MM.1S (cell line): ENCODE data around the gene CNTN1.

ENCODE experiments used
- DNase-seq: peaks from one replicate; pipeline ENCODE4 v3.0.0-alpha.2; 2015
- H2AFZ ChIP-seq: fragments of 300-600 bp; sonication (generic); 2 replicates; pipeline ENCODE4 v1.6.0; 2016; ENCODE audit warnings: antibody characterized with exemption, low read length
- H3F3A ChIP-seq: fragments of 300-600 bp; sonication (generic); 2 replicates; pipeline ENCODE4 v1.6.1; 2016; ENCODE audit warnings: mild to moderate bottlenecking, antibody characterized with exemption, low read length, moderate library complexity, mixed read lengths; ENCODE audit not compliant: insufficient read depth
- H3K27ac ChIP-seq: fragments of 300-600 bp; sonication (generic); 2 replicates; pipeline ENCODE4 v1.5.1; 2016; ENCODE audit warnings: mild to moderate bottlenecking, low read length
- H3K27me3 ChIP-seq: fragments of 300-600 bp; sonication (generic); replicated peaks from 2 replicates; pipeline ENCODE4 v1.6.0; 2016; ENCODE audit warnings: low read length; ENCODE audit not compliant: insufficient read depth
- H3K36me3 ChIP-seq: fragments of 300-600 bp; sonication (generic); replicated peaks from 2 replicates; pipeline ENCODE4 v1.6.1; 2016; ENCODE audit warnings: mild to moderate bottlenecking, low read length, mixed read lengths; ENCODE audit not compliant: insufficient read depth
- H3K4me1 ChIP-seq: fragments of 300-600 bp; sonication (generic); 2 replicates; pipeline ENCODE4 v1.6.1; 2016; ENCODE audit warnings: low read length, mixed read lengths
- H3K4me2 ChIP-seq: fragments of 300-600 bp; sonication (generic); 2 replicates; pipeline ENCODE4 v1.6.0; 2016; ENCODE audit warnings: low read depth, low read length
- H3K4me3 ChIP-seq: fragments of 300-600 bp; sonication (generic); 2 replicates; pipeline ENCODE4 v1.5.1; 2016; ENCODE audit warnings: low read length, mixed read lengths
- H3K79me2 ChIP-seq: fragments of 300-600 bp; sonication (generic); 2 replicates; pipeline ENCODE4 v1.6.1; 2016; ENCODE audit warnings: mixed run types, low read length, mixed read lengths
- H3K9ac ChIP-seq: fragments of 300-600 bp; sonication (generic); 2 replicates; pipeline ENCODE4 v1.6.1; 2016; ENCODE audit warnings: low read length, mixed read lengths
- H3K9me2 ChIP-seq: fragments of 300-600 bp; sonication (generic); replicated peaks from 2 replicates; pipeline ENCODE4 v1.6.1; 2016; ENCODE audit warnings: mild to moderate bottlenecking, low read length, mixed read lengths; ENCODE audit not compliant: insufficient read depth
- H3K9me3 ChIP-seq: fragments of 300-600 bp; sonication (generic); replicated peaks from 2 replicates; pipeline ENCODE4 v1.6.1; 2016; ENCODE audit warnings: mild to moderate bottlenecking, low read length, mixed read lengths; ENCODE audit not compliant: insufficient read depth
- H4K20me1 ChIP-seq: fragments of 300-600 bp; sonication (generic); 2 replicates; pipeline ENCODE4 v1.6.1; 2016; ENCODE audit warnings: mild to moderate bottlenecking, low read length, moderate library complexity, mixed read lengths; ENCODE audit not compliant: insufficient read depth
- EZH2 ChIP-seq: fragments of 300-600 bp; sonication (generic); optimal IDR thresholded peaks from 2 replicates; pipeline ENCODE3; 2017; ENCODE audit warnings: low read depth, mild to moderate bottlenecking, antibody characterized with exemption, low read length, mixed read lengths
- EZH2phosphoT487 ChIP-seq: fragments of 300-600 bp; sonication (generic); IDR thresholded peaks from 2 replicates; pipeline ENCODE4 v1.6.1; 2018; ENCODE audit warnings: antibody characterized with exemption, low read length
- TF ChIP-seq, protein P1 (sequence below): fragments of 300-600 bp; sonication (generic); IDR thresholded peaks from 2 replicates; pipeline ENCODE4 v1.5.1; 2016; ENCODE audit warnings: antibody characterized with exemption, low read length, mixed read lengths

CNTN1 gene

GRCh38 chr12:40802656-40803055 is 110.4 kb downstream of the CNTN1 start:
- Histone ChIP-seq H3K79me2 (no peaks in the 10 kb centered on the region), H4K20me1 (no peaks in the 10 kb centered on the region), H3K9me3 (no peaks in the 10 kb centered on the region), H3K4me3 (no peak overlapping the region), H3K4me2 (no peak overlapping the region), H3K9me2 (no peaks in the 10 kb centered on the region), H3K27ac (no peak overlapping the region), H3K36me3 (no peaks in the 10 kb centered on the region), H3F3A (no peaks in the 10 kb centered on the region), H3K9ac (no peak overlapping the region), H2AFZ (no peak overlapping the region), H3K4me1 (no peaks in the 10 kb centered on the region), H3K27me3 (no peaks in the 10 kb centered on the region)
- TF ChIP-seq, protein P1, sequence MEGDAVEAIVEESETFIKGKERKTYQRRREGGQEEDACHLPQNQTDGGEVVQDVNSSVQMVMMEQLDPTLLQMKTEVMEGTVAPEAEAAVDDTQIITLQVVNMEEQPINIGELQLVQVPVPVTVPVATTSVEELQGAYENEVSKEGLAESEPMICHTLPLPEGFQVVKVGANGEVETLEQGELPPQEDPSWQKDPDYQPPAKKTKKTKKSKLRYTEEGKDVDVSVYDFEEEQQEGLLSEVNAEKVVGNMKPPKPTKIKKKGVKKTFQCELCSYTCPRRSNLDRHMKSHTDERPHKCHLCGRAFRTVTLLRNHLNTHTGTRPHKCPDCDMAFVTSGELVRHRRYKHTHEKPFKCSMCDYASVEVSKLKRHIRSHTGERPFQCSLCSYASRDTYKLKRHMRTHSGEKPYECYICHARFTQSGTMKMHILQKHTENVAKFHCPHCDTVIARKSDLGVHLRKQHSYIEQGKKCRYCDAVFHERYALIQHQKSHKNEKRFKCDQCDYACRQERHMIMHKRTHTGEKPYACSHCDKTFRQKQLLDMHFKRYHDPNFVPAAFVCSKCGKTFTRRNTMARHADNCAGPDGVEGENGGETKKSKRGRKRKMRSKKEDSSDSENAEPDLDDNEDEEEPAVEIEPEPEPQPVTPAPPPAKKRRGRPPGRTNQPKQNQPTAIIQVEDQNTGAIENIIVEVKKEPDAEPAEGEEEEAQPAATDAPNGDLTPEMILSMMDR = no peak
- no peak for TF ChIP-seq EZH2
- TF ChIP-seq EZH2phosphoT487 = no peak
- no peak for DNase-seq

DNA sequence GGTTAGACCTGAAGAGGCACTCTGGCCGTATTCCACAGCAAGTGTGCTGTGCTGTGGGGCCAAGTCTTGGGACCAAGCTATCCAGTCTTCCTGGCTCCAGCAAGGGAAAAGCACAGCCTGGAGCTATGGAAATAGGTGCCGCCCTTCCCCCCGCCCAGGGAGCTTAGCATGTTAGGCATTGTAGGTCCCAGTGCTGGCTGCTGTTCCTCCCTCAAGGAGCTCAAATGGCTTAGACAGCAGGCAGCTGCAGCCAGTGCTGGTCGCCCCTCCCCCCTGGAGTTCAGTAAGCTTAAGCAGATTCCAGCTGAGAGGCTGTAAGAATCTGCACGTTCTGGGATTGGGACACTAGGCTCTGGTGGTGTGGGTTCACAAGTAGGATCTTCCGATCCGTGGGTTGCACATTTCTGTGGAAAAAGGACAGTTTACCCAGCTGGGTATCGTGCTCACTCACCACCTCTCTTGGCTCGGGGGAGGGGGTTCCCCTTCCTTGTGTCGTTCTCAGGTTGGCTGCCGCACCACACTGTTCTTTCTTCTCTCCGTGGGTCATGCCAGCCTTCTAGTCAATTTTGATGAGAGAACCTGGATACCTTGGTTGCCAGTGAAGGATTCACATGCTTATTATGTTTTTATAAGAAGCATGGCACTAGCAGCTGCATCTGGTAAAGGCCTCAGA is 127.3 kb downstream of the CNTN1 start:
- no peak overlapping the region for H3K4me3 ChIP-seq
- no peaks in the 10 kb centered on the region for H3K36me3 ChIP-seq

DNA sequence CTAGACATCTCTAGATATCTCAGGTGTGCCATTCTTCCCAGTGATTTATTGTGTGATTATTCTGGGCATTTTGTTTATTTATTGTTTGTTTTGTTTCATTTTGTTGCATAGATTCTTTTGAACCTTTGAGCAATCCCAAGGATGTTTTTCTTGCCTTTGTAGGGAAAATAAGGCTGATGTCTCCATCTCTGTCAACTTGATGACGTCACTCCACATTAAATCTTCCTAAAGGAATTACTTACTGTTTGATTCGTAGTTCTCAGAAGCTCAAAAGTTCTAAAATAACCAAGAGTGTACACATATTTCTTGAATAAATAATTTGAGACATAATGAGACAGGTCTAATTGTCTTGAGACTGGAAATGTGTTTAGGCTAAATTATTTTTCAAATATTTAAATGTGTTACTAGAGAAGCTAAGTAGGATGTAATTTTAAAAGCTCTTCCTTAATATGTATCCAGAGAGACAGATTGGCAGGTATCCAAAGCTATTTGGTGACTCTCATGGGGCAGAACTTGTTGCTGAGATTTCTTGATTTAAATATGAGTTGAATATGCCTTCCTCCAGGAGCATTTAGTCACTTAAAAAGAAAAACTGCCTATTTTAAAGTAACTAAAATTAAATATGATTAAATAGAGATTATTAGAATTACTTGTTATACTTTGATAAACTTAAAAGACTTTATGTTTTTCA is 128.7 kb downstream of the CNTN1 start:
- H3K9me3 ChIP-seq = no peaks in the 10 kb centered on the region
- no peaks in the 10 kb centered on the region for H3K79me2 ChIP-seq
- no peaks in the 10 kb centered on the region for H3F3A ChIP-seq
- no peak overlapping the region for H3K27ac ChIP-seq
- no peaks in the 10 kb centered on the region for H4K20me1 ChIP-seq
- no peaks in the 10 kb centered on the region for H3K9me2 ChIP-seq
- H3K4me1 ChIP-seq = no peaks in the 10 kb centered on the region
- no peak for TF ChIP-seq EZH2
- TF ChIP-seq, protein P1 = no peak
- TF ChIP-seq EZH2phosphoT487 = no peak
- H3K36me3 ChIP-seq = no peaks in the 10 kb centered on the region
- H3K27me3 ChIP-seq = no peaks in the 10 kb centered on the region
- no peak overlapping the region for H3K4me3 ChIP-seq
- DNase-seq = no peak
- no peak overlapping the region for H3K4me2 ChIP-seq
- H3K9ac ChIP-seq = no peak overlapping the region
- no peak overlapping the region for H2AFZ ChIP-seq

More for the DNA sequence above, 127.3 kb downstream of the CNTN1 start:
- no peaks in the 10 kb centered on the region for H3K27me3 ChIP-seq
- no peaks in the 10 kb centered on the region for H4K20me1 ChIP-seq
- no peaks in the 10 kb centered on the region for H3K4me1 ChIP-seq
- no peak overlapping the region for H3K9ac ChIP-seq
- H3F3A ChIP-seq = no peaks in the 10 kb centered on the region
- no peaks in the 10 kb centered on the region for H3K79me2 ChIP-seq
- H2AFZ ChIP-seq = no peak overlapping the region
- TF ChIP-seq EZH2 (no peak), EZH2phosphoT487 (no peak)
- TF ChIP-seq, protein P1 = no peak
- no peaks in the 10 kb centered on the region for H3K9me2 ChIP-seq
- no peaks in the 10 kb centered on the region for H3K9me3 ChIP-seq
- no peak overlapping the region for H3K4me2 ChIP-seq
- DNase-seq = no peak
- H3K27ac ChIP-seq = no peak overlapping the region
